NOMO-1 (cell line): ENCODE measurements around the gene SETBP1.

Experiments used
- DNase-seq, 2 experiments: peaks; one replicate each; lab custom pipeline; 2025; ENCODE audit not compliant: unreplicated experiment in 2 of 2; lab: John Stamatoyannopoulos, UW

Gene SETBP1

GRCh38 chr18:44679056-44679913 is 1.4 kb upstream of the SETBP1 start:
- peak; percentile 65 to 72 for DNase-seq

DNA sequence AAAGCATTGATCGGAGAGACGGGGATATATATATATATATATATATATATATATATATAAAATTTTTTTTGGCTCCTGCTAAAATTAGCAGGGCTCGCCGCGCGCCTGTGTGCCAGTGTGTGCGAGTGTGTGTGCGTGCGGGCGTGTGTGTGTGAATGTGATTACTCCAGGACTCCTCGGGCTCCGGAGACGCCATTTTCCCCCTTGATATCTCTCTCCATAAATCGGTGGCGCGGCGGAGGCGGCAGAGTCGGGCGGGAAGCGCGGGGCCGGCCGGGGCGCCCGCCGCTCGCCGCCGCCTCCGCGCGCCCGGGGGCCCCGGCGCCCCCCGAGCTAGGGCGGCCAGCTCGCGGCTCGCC is 795 bp upstream of the SETBP1 start:
- DNase-seq = peak; percentile 8 to 25

GRCh38 chr18:44681076-44681970 is 635 bp downstream of the SETBP1 start:
- no peak for DNase-seq

- DNase-seq = no peak
Observed at GRCh38 chr18:44682201-44682870, 1.6 kb downstream of the SETBP1 start.

GRCh38 chr18:44682871-44683221 is 2.2 kb downstream of the SETBP1 start:
- DNase-seq = no peak

DNA sequence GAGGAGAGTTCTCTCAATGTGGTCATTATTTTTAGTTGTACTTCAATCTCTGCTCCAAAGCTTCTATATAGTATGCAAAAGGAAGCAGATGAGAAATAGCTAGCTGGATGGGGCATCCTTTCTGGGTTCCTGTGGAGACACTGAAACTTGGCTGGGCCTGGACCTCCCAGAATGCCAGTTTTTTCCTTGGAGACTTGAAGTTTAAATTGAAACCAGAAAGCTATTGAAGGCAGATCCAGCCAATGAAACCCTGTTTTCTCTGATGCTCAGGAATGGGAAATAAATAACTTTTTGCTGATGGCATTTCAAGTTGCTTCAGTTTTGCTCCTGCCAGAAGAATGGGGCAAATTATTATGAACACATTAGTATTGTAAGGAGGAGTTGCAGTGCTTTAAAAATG is 2.9 kb downstream of the SETBP1 start:
- no peak for DNase-seq

- no peak for DNase-seq
Observed at GRCh38 chr18:44685296-44685695, 4.6 kb downstream of the SETBP1 start.

DNA sequence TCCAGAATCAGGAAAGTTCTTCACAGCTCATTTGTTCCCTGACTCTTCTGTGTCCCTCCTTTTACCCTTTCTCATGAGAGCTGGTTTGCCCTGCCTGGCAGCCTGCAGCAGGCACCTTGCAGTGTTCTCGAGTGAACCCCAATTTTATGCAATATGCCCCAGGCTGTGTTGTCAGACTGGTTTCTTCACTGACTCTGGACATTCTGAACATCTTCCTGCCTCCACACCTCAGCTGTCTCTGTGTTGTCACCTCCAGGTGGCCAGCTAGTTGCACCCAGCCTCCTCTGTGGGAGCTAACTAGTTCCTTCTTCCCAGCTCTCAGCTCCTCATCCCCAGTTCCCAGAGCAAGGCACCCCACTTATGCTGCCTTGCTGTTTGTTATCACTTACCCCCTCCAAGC is 5.5 kb downstream of the SETBP1 start:
- DNase-seq = no peak

DNA sequence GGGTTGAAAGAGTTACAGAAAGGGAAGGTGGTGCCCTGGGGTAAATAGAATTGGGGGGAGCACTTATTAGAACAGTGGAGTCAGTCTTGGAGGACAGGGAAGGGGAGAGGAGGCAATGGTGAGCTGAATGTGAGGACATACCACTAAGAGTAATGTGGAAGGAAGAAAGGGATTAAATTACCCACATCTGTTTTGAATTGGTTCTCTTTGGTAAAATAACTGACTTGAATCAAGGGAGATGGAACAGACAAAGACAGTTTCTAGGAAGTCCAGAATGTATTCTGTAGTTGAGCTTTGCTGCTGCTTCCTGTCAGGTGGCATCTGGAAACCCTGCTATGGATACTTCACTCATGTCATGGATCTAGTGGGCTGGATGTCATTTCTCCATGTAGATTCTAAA is 6.7 kb downstream of the SETBP1 start:
- DNase-seq = no peak

DNA sequence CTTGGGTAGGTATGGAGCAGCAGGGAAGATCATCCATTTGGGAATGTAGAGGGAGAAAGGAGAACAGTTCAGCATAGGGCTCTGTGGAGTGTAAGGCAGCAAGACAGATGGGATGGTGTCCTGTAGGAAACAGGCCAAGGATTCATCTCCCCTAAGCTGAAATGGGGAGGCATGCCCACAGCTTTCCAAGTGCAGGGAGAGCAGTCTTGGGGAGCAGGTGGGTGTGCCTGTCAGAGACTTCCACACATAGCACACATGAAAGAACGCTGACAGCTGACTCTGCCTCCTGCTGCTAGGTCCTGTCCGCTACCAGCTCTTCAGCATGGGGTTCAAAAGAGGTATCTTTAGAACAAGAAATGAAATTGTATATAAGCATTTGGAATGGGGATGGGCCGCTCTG is 9.0 kb downstream of the SETBP1 start:
- DNase-seq = no peak

- DNase-seq = no peak
Observed at GRCh38 chr18:44691148-44691925, 10.6 kb downstream of the SETBP1 start.

DNA sequence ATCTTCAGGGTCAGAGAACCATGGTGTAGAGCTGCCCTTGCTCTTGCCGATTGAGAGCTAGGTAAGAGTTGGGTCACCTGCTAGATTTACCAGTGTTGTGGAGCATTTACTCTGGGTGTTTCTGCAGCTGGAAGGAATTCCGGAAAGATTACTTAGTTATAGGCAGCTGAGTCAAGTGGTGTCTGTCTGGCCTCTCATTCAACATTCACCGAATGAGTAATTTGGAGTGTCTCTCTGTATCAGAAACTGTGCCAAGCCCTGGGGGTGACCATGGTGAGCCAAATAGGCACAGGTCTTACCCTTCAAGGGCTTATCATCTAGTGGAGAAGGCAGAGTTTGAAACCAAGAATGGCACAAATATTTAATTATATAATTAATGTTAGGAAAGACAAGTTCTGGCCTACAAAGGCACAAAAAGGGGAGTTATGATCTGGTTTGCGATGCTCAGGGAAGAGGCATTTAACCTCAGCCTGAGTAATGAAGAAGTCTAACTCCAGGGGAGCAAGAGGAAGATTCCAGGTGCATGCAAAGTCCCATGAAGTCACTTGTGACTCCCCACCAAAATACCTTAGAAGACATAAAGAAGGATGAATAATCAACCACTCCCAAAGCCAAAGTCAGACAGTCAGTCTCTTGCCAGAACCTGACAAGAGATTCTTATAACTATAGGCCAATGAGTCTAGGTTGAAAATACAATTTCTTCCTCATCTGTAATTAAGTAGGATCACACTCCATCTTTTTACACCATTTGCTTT is 12.5 kb downstream of the SETBP1 start:
- DNase-seq = no peak

GRCh38 chr18:44695503-44695902 is 14.8 kb downstream of the SETBP1 start:
- DNase-seq = no peak

DNA sequence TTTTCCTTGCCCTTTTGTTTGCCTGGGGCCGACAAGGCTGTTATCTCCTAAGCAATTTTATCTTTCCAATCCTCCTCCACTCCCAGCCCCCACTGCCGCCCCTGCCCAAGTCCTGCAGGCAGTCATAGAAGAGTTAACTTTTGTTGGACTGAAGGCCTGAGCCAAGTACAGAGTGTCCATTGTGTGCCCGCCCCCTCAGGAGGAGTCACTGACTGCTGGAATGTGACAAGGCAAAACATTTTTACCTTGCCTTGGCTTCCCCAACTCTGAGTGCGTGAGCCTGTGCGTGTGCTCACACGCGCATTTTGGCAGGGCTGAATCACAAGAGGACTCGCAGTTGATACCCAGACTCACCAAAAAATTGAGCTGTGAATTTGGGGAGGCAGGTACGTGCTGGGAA is 16.2 kb downstream of the SETBP1 start:
- DNase-seq = no peak

DNA sequence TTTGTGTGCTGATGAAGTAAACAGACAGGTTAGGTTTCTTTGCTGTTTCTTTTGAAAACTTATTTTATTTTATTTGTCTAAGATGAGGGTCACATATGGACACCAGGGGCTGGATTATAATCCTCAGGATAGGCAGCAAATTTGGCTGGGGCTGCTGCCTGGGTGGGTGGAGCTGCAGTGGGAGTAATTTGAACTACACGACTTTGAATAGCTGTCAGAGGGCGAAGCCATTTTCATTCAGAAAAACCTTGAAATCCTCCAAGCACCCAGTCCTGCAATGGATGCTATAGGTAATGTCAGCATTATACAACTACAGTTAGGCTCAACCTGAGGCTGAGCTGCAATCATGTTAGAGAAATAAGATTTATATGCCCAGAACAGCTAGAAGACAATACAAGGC is 16.6 kb downstream of the SETBP1 start:
- no peak for DNase-seq

GRCh38 chr18:44698518-44698917 is 17.8 kb downstream of the SETBP1 start:
- DNase-seq = no peak

DNA sequence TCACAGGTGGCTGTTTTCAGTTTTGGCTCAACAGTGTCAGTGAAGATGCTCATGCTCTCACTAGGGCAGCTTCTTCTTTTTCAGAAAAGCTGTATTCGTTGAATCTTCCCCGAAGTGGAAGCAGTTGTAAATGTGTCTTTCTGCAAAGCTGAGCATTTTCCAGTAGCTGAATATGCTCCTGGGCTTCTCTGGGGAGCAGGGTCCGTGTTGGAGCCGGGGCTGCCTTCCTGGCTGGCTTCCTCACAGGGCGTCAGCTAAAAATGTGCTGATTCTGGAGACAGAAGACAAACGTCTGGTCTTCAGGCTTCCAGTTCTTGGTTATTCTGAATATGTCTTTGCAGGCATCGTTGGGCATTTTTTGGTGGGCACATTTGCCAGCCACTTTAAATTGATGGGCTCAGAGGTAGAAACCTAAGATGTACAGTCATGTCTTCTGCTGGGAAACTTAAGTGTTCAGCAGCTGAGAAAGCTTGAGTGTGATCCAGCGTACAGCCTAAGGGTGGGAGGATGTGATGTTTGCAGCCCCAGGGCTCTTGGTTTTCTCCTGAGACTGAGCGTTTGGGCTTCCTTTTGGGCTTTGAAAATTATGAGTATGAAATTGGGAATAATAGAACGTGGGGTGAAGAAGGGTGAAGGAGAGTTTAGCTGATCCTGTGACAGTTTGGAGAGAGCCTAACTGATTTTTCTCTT is 19.0 kb downstream of the SETBP1 start:
- no peak for DNase-seq

GRCh38 chr18:44700652-44701051 is 20.0 kb downstream of the SETBP1 start:
- DNase-seq = no peak

DNA sequence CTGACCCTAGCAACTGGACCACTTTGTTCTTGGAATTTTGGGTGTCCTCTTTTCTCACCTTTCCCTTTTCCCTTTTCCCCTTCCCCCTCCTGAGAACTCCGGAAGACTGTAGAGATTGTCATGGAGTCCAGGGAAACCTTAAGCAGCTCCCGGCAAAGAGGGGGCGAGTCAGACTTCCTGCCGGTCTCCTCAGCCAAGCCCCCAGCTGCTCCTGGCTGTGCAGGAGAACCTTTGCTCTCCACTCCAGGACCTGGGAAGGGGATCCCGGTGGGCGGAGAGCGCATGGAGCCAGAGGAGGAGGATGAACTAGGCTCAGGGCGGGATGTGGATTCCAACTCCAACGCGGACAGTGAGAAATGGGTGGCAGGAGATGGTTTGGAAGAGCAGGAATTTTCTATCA is 20.5 kb downstream of the SETBP1 start:
- DNase-seq = no peak
